Measurements from ENCODE around the gene LARP4B. TPM values are rescaled to one million over a fixed set of nuclear protein-coding genes. Genes with fewer than 3 reads are reported as not detected.

Gene LARP4B
- total and polyA plus RNA-seq, 4 donors: 5.5 to 20.4 (median 12.1) TPM

DNA sequence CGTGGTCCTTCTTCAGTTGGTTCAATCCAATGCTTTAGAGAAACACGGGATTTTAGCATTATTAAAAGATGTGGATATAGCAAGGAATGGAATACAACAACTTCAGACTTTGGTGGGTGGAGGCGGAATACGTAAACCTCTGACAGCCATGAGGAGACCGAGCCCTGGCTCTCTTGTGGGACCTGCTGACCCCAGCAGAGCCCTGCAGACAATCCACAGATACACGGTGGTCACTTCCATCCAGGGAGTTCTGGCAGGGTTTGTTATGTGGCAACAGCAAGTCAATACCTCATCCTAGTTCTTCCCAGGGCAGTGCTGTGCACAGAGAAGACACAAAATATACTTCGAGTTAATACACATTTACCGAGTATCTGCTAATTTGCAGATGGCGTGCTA is 123.5 kb downstream of the LARP4B start:
- Histone ChIP-seq H3K27ac (ENCODE audit: low read depth in 1 of 2, low read length in 2 of 2) (no peak overlapping the region), H3K9me3 (ENCODE audit: control insufficient read depth in 4 of 4, low read length in 3 of 4) (no peaks in the 10 kb centered on the region), H3K27me3 (ENCODE audit: control insufficient read depth in 4 of 4, insufficient read depth in 4 of 4, low read length in 3 of 4) (no peaks in the 10 kb centered on the region), H3K36me3 (ENCODE audit: control insufficient read depth in 4 of 4, insufficient read depth in 3 of 4, low read depth in 1 of 4, low read length in 3 of 4) (peaks cover 20 to 46% (median 35%) of the 10 kb centered on the region in 4 donors), H3K9ac (ENCODE audit: low read depth in 1 of 2, low read length in 2 of 2) (no peak overlapping the region), H3K4me3 (ENCODE audit: low read depth in 1 of 3, low read length in 3 of 3) (no peak overlapping the region), H3K4me1 (ENCODE audit: control insufficient read depth in 4 of 4, insufficient read depth in 4 of 4, low read length in 3 of 4) (peaks cover 0 to 2% (median 0%) of the 10 kb centered on the region in 4 donors)
- WGBS: 93% methylated on average over 9 of the region's 9 CpGs
- no peak for TF ChIP-seq RXRA (IDR thresholded peaks at IDR 0.05)
- no peak for TF ChIP-seq JUND (IDR thresholded peaks at IDR 0.05)
- TF ChIP-seq HNF4G (IDR thresholded peaks at IDR 0.05): no peak
- TF ChIP-seq NR2F2 (IDR thresholded peaks at IDR 0.05): no peak
- TF ChIP-seq, protein P1, sequence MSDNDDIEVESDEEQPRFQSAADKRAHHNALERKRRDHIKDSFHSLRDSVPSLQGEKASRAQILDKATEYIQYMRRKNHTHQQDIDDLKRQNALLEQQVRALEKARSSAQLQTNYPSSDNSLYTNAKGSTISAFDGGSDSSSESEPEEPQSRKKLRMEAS (IDR thresholded peaks at IDR 0.05): no peak
- no peak for TF ChIP-seq SP1 (IDR thresholded peaks at IDR 0.05)
- TF ChIP-seq TAF1 (conservative IDR thresholded peaks at IDR 0.05): no peak
- TF ChIP-seq, protein P2, sequence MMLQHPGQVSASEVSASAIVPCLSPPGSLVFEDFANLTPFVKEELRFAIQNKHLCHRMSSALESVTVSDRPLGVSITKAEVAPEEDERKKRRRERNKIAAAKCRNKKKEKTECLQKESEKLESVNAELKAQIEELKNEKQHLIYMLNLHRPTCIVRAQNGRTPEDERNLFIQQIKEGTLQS (IDR thresholded peaks at IDR 0.05): no peak
- TF ChIP-seq, protein P3, sequence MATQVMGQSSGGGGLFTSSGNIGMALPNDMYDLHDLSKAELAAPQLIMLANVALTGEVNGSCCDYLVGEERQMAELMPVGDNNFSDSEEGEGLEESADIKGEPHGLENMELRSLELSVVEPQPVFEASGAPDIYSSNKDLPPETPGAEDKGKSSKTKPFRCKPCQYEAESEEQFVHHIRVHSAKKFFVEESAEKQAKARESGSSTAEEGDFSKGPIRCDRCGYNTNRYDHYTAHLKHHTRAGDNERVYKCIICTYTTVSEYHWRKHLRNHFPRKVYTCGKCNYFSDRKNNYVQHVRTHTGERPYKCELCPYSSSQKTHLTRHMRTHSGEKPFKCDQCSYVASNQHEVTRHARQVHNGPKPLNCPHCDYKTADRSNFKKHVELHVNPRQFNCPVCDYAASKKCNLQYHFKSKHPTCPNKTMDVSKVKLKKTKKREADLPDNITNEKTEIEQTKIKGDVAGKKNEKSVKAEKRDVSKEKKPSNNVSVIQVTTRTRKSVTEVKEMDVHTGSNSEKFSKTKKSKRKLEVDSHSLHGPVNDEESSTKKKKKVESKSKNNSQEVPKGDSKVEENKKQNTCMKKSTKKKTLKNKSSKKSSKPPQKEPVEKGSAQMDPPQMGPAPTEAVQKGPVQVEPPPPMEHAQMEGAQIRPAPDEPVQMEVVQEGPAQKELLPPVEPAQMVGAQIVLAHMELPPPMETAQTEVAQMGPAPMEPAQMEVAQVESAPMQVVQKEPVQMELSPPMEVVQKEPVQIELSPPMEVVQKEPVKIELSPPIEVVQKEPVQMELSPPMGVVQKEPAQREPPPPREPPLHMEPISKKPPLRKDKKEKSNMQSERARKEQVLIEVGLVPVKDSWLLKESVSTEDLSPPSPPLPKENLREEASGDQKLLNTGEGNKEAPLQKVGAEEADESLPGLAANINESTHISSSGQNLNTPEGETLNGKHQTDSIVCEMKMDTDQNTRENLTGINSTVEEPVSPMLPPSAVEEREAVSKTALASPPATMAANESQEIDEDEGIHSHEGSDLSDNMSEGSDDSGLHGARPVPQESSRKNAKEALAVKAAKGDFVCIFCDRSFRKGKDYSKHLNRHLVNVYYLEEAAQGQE (IDR thresholded peaks at IDR 0.05): no peak
- TF ChIP-seq, protein P4, sequence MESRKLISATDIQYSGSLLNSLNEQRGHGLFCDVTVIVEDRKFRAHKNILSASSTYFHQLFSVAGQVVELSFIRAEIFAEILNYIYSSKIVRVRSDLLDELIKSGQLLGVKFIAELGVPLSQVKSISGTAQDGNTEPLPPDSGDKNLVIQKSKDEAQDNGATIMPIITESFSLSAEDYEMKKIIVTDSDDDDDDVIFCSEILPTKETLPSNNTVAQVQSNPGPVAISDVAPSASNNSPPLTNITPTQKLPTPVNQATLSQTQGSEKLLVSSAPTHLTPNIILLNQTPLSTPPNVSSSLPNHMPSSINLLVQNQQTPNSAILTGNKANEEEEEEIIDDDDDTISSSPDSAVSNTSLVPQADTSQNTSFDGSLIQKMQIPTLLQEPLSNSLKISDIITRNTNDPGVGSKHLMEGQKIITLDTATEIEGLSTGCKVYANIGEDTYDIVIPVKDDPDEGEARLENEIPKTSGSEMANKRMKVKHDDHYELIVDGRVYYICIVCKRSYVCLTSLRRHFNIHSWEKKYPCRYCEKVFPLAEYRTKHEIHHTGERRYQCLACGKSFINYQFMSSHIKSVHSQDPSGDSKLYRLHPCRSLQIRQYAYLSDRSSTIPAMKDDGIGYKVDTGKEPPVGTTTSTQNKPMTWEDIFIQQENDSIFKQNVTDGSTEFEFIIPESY (IDR thresholded peaks at IDR 0.05): no peak
- TF ChIP-seq, protein P5, sequence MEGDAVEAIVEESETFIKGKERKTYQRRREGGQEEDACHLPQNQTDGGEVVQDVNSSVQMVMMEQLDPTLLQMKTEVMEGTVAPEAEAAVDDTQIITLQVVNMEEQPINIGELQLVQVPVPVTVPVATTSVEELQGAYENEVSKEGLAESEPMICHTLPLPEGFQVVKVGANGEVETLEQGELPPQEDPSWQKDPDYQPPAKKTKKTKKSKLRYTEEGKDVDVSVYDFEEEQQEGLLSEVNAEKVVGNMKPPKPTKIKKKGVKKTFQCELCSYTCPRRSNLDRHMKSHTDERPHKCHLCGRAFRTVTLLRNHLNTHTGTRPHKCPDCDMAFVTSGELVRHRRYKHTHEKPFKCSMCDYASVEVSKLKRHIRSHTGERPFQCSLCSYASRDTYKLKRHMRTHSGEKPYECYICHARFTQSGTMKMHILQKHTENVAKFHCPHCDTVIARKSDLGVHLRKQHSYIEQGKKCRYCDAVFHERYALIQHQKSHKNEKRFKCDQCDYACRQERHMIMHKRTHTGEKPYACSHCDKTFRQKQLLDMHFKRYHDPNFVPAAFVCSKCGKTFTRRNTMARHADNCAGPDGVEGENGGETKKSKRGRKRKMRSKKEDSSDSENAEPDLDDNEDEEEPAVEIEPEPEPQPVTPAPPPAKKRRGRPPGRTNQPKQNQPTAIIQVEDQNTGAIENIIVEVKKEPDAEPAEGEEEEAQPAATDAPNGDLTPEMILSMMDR (IDR thresholded peaks at IDR 0.05; ENCODE audit: low read depth, low read length, missing input control): no peak
- TF ChIP-seq FOXA1 (IDR thresholded peaks at IDR 0.05): no peak
- TF ChIP-seq RAD21 (IDR thresholded peaks at IDR 0.05): no peak
- TF ChIP-seq HNF4A (conservative IDR thresholded peaks at IDR 0.05): no peak
- no peak for TF ChIP-seq FOXA2 (IDR thresholded peaks at IDR 0.05)
- TF ChIP-seq EGR1 (IDR thresholded peaks at IDR 0.05; ENCODE audit: low read depth in 2 of 2): no peak
- DNase-seq (ENCODE audit: low spot score): no peak
